K562 (cell line): ENCODE data around the gene CCNDBP1. TPM values are rescaled to one million over a fixed set of nuclear protein-coding genes. Genes with fewer than 3 reads are reported as not detected.

Source experiments
- CUX1 ChIP-seq: fragments of 200-800 bp; sonication (Bioruptor generic); IDR thresholded peaks from 2 replicates; pipeline ENCODE4 v1.6.1; 2016; ENCODE audit warnings: missing genetic modification characterization, missing compliant biosample characterization
- ELF2 ChIP-seq: fragments of 250-450 bp; sonication (Bioruptor Pico); IDR thresholded peaks from 2 replicates; pipeline ENCODE4 v1.5.0; 2021; ENCODE audit warnings: mild to moderate bottlenecking
- FIP1L1 ChIP-seq: fragments of 200-400 bp; formaldehyde crosslinking; IDR thresholded peaks from 2 replicates; pipeline ENCODE4 v1.6.1; 2018; ENCODE audit warnings: mild to moderate bottlenecking, low read depth, low read length; ENCODE audit not compliant: poor library complexity, severe bottlenecking
- GTF2F1 ChIP-seq: IDR thresholded peaks from 2 replicates; pipeline ENCODE4 v1.6.1; 2011; ENCODE audit warnings: low read depth, low read length, improper control_type of control experiment
- KDM4B ChIP-seq, 2 experiments: fragments of 450-650 bp in 1 of 2; sonication (generic) in 1 of 2; IDR thresholded peaks; 2 replicates each; pipeline ENCODE4 v1.6.1; 2016 to 2017; ENCODE audit warnings: borderline replicate concordance in 2 of 2, antibody characterized with exemption in 1 of 2, low read depth in 1 of 2, mild to moderate bottlenecking in 1 of 2
- MECOM ChIP-seq: fragments of 250-450 bp; sonication (Bioruptor Pico); IDR thresholded peaks from 2 replicates; pipeline ENCODE4 v1.8.0; 2022; ENCODE audit warnings: inconsistent platforms
- PREB ChIP-seq: sonication (generic); formaldehyde crosslinking; IDR thresholded peaks from 2 replicates; pipeline ENCODE4 v1.8.1; 2023; ENCODE audit warnings: mild to moderate bottlenecking, missing genetic modification reagents
- RHOXF2B ChIP-seq: fragments of 250-450 bp; sonication (Bioruptor Pico); conservative IDR thresholded peaks from 2 replicates; pipeline ENCODE4 v1.5.1; 2021
- SETDB1 ChIP-seq: IDR thresholded peaks from one replicate; pipeline ENCODE4 v1.6.1; 2012; ENCODE audit warnings: low read length, control low read depth, inconsistent platforms
- SNRNP70 ChIP-seq: fragments of 200-400 bp; formaldehyde crosslinking; optimal IDR thresholded peaks from 2 replicates; pipeline ENCODE3; 2017; ENCODE audit warnings: low read depth, low read length
- THAP7 ChIP-seq: fragments of 250-450 bp; sonication (Bioruptor Pico); IDR thresholded peaks from 2 replicates; pipeline ENCODE4 v1.5.0; 2021
- XRCC3 ChIP-seq: fragments of 450-650 bp; IDR thresholded peaks from 2 replicates; pipeline ENCODE4 v1.6.1; 2017; ENCODE audit warnings: mild to moderate bottlenecking, moderate library complexity
- ZFX ChIP-seq: sonication (generic); formaldehyde crosslinking; IDR thresholded peaks from 2 replicates; pipeline ENCODE4 v1.8.0; 2022; ENCODE audit warnings: mild to moderate bottlenecking, missing genetic modification reagents, moderate library complexity
- ZNF134 ChIP-seq: fragments of 250-450 bp; sonication (Bioruptor Pico); conservative IDR thresholded peaks from 2 replicates; pipeline ENCODE4 v1.4.0; 2020
- ZNF551 ChIP-seq: fragments of 250-450 bp; sonication (Bioruptor Pico); IDR thresholded peaks from 2 replicates; pipeline ENCODE4 v1.5.0; 2021; ENCODE audit warnings: mild to moderate bottlenecking, moderate library complexity
- ZNF766 ChIP-seq: fragments of 200-800 bp; sonication (Bioruptor generic); conservative IDR thresholded peaks from 2 replicates; pipeline ENCODE4 v1.6.1; 2016; ENCODE audit warnings: missing genetic modification characterization, missing compliant biosample characterization
- polyA plus RNA-seq, 8 experiments: library from polyadenylated mRNA; depleted of rRNA in 4 of 8; stranded (reverse) in 5 of 8; unstranded in 3 of 8; fragments of >200 nt; fragmentation: Nextera tagmentation in 2 of 8; fragmentation: Illumina TruSeq in 1 of 8; extraction: Ambion mirVana in 2 of 8; extraction: Trizol in 1 of 8; gene quantifications; 2 replicates each; pipeline versions ENCODE4 v1.2.1 to v1.2.3, GENCODE V29; 2011 to 2014; ENCODE audit warnings: inconsistent platforms in 1 of 8, missing spikeins in 1 of 8
- total RNA-seq, 7 experiments: library from RNA; depleted of rRNA in 6 of 7; stranded (reverse); fragments of >200 nt in 6 of 7; fragmentation: Illumina TruSeq in 2 of 7; extraction: Trizol in 2 of 7; gene quantifications; 2 replicates each; pipeline versions ENCODE4 v1.2.1 to v1.2.3, GENCODE V29; 2011 to 2021; ENCODE audit warnings: low replicate concordance in 1 of 7
- TF ChIP-seq, protein P1 (sequence below): fragments of 450-650 bp; formaldehyde crosslinking; IDR thresholded peaks from 2 replicates; pipeline ENCODE4 v1.4.0; 2020; ENCODE audit warnings: mild to moderate bottlenecking, mixed read lengths
- TF ChIP-seq, protein P2 (sequence below): fragments of 250-450 bp; sonication (Bioruptor Pico); IDR thresholded peaks from 2 replicates; pipeline ENCODE4 v1.4.0; 2020; ENCODE audit warnings: mild to moderate bottlenecking, moderate library complexity

Gene CCNDBP1
- total and polyA plus RNA-seq, 9 of the 15 experiments (the other 6 are each of a cell fraction or from before 2014, with no cell fraction given) = 37.0 to 111 (median 55.5) TPM

DNA sequence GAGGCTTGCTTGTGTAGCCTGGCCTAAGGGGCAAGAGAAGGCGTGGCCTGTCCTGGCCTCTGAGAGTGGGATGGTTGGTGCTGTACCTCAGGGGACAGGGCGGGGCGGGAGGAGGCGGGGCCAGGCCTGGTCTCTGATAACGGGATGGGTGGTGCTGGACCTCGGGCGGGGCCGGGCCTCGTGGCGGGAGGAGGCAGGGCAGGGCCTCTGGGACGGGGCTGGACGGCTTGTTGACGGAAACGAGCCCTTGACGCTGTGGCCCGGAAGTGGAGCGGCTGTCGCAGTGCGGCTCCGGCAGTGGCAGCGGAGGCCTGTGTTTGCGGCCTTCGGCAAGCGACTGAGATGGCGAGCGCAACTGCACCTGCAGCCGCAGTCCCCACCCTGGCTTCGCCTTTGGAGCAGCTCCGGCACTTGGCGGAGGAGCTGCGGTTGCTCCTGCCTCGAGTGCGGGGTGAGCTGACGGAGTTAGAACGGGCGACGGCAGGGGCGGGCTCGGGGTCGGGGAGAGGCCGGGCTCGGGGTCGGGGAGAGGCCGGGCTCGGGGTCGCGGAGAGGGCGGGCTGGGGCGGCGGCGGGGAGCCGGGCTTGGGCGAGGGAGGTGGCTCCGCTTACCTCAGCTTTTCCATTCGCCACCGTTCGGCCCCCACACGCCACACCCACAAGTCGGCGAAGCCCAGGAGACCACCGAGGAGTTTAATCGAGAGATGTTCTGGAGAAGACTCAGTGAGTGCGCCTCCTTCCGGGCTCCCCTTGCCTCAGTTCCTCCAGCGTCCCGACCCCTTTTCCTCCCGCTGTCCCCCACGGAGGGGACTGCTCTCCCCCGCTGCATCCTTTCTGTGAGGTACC, at the start of gene CCNDBP1 (continued):
- TF ChIP-seq ZNF766 (CRISPR knock-in tag) (no peak), XRCC3 (no peak), CUX1 (CRISPR knock-in tag) (no peak), ELF2 (CRISPR knock-in tag) (peak; percentile 91), ZFX (CRISPR knock-in tag) (peak; percentile 97), PREB (no peak), GTF2F1 (no peak; the same call in 1 of the 2 replicates), MECOM (CRISPR knock-in tag) (no peak), ZNF551 (CRISPR knock-in tag) (no peak), THAP7 (no peak), ZNF134 (CRISPR knock-in tag) (no peak), KDM4B (IDR thresholded peaks at IDR 0.05; ENCODE audit: borderline replicate concordance in 2 of 2, low read depth in 1 of 2) (peak in 1 of 2 experiments; percentile 65; a peak in 1 of 4 replicates), FIP1L1 (peak; percentile 85), RHOXF2B (CRISPR knock-in tag) (no peak), SETDB1 (no peak), SNRNP70 (no peak)
- TF ChIP-seq, protein P1, sequence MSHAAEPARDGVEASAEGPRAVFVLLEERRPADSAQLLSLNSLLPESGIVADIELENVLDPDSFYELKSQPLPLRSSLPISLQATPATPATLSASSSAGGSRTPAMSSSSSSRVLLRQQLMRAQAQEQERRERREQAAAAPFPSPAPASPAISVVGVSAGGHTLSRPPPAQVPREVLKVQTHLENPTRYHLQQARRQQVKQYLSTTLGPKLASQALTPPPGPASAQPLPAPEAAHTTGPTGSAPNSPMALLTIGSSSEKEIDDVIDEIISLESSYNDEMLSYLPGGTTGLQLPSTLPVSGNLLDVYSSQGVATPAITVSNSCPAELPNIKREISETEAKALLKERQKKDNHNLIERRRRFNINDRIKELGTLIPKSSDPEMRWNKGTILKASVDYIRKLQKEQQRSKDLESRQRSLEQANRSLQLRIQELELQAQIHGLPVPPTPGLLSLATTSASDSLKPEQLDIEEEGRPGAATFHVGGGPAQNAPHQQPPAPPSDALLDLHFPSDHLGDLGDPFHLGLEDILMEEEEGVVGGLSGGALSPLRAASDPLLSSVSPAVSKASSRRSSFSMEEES (CRISPR knock-in tag) = no peak
- TF ChIP-seq, protein P2, sequence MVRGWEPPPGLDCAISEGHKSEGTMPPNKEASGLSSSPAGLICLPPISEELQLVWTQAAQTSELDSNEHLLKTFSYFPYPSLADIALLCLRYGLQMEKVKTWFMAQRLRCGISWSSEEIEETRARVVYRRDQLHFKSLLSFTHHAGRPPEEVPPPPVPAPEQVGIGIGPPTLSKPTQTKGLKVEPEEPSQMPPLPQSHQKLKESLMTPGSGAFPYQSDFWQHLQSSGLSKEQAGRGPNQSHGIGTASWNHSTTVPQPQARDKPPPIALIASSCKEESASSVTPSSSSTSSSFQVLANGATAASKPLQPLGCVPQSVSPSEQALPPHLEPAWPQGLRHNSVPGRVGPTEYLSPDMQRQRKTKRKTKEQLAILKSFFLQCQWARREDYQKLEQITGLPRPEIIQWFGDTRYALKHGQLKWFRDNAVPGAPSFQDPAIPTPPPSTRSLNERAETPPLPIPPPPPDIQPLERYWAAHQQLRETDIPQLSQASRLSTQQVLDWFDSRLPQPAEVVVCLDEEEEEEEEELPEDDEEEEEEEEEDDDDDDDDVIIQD (CRISPR knock-in tag) = no peak
